NOMO-1 treated with dmso at 0.1 percent for 144 hours (cell line): ENCODE results near the gene WDR77.

Source experiments
- DNase-seq: peaks from one replicate; lab custom pipeline; 2025; ENCODE audit not compliant: unreplicated experiment; lab: John Stamatoyannopoulos, UW

Gene WDR77

DNA sequence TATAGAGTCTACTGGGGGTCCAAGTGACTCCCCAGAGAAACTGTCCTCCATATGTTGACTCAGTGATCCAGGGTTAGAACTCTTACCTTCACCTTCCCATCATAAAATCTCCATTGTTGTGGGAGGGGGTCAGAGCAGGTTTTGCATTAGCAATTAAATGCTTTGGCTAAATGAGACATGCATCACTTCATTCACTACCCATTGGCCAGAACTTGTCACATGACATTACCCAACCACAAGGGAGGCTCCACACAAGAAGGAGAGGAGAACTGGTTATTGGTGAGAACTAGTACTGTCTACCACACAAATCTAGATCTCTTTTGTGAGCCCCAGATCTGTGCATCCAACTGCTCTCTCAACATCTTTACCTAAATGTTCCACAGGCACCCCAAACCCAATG lies 20.5 kb upstream of the WDR77 start:
- no peak for DNase-seq

DNA sequence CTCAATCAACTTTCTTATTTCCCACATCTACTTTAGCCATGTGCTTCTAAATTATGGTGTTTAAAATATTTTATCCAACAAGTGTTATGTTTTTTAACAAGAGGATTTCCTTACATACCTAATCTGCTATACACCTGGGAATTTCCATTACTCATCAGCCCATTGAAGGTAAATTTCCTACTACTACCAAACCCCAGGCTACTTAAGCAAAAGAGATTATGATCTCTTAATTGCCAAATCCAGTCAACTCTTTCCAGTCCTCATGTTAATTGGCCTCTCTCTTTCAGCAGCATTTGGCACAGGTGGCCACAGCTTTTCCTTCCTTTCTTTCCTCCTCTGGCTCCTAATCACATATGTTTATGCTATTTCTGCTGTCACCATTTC lies 19.7 kb upstream of the WDR77 start:
- no peak for DNase-seq

DNA sequence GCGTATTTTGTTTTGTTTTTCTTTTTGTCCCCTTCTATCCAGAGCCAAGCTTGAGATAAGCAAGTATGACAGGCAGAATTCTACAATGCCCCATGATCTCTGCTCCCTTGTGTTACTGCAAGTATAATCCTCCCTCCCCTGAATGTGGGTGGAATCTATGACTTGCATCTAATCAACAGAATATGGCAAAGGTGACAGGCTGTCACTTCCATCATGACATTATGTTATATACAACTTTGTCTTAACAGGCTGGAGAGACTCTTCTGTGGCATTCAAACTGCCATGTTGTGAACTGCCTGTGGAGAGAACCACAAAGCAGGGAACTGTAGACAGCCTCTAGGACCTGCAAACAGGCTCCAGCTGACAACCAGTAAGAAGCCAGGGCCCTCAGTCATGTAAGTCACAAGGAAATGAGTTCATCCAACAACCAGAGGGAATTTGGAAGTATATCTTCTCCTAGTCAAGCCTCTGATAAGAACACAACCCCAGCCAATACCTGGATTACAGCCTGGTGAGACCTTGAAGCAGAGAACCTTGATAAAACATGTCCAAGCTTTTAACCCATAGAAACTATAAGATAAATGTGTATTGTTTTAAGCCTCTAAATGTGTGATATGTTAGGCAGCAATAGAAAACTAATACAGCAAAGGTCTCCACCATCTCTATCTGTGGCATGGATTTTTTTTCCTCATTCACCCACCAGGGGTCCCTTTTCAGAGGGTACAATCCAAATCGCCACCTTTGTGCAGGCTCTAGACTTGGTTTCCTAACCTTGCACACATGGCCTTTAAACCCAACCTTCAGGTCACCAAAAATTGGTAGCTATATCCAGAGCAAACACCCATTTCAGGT lies 19.0 kb upstream of the WDR77 start:
- DNase-seq: no peak

DNA sequence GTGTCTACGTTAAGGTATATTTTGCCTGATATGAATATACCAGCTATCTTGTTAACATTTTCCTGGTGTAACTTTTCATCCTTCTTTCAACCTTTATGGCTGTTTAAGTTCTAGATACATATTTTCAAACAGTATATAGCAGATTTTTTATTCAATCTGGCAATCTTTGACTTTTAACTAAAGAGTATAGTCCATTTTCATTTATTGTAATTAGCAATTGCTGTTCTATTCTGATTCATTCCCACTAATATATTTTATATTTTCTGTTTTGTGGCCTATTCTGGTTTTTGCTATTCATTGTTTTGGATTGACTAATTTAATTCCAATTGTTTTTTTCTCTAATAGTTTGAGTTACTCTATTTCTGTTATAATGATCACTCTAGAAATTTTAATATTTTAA lies 17.4 kb upstream of the WDR77 start:
- DNase-seq: no peak

DNA sequence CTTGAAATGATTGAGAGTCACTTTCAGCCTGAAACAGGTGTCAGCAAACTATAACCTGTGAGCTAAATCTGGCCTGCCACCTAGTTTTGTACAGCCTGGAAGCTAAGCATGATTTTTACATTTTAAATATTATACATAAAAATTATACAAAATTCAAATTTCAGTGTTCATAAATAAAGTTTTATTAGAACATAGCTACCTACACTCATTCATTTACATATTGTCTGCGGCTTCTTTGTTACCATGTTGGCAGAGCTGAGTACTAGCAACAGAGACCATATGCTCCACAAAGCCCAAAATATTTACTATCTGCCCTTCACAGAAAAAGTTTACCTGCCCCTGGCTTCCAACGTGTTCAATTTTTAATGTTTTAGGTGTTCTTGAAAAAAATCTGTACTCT lies 16.7 kb upstream of the WDR77 start:
- DNase-seq: no peak

DNA sequence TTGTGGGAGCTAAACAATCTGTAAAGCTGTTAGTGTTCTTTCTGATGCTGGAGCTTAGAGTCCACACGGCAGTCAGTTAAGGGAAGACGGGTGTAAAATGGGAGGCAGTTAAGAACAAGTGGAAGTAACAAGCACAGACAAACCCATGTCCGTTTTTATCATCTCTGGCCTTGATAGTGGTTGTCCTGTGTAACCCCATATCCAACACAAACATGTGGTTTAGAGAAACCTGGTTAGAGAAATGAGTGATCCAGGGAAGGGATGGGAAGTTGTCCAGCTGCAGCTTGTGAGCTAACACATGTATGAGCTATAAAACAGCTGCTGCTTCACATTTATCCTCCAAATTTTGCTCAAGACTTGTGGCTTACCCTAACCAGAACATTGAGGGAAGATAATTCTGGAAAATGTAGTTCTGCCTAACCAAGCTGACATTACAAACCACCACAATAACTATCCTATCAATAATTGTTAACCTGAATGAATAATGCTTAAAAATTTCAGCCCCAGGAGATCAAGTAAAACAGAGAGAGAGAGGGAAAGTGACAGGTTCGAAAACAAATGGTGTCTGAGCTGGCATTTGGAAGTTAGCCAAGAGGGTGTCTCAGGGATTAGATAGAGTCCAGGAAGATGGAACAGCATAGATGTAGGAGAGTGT lies 14.1 kb upstream of the WDR77 start:
- DNase-seq: no peak

DNA sequence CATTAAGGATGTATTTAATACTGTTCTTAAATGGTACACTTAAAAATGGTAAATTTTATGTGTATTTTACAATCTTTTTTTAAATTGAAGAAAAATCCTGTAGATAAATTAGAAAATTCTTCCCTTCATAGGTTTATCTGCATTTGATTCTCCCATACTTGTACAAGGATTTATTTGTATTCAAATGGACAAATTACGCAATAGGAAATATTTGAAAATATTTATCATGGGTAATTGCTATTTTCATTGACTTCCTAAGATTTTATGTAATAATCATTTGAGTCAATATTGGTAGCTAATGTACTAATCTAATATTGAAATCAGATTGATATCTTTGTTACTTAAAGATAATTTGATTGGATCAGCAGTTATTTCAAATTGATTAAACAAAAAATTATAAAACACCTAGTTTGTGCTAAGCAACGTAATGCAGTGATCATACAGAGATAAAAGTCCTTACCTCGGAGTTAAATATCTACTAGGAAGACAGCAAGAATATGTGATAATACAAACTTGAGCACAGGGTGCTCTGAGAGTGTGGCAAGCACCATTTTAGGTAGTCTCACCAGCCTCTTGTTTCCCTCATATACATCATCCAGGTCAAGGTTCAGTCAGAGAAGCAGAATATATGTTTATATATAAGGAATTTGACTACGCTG lies 13.4 kb upstream of the WDR77 start:
- DNase-seq: no peak

DNA sequence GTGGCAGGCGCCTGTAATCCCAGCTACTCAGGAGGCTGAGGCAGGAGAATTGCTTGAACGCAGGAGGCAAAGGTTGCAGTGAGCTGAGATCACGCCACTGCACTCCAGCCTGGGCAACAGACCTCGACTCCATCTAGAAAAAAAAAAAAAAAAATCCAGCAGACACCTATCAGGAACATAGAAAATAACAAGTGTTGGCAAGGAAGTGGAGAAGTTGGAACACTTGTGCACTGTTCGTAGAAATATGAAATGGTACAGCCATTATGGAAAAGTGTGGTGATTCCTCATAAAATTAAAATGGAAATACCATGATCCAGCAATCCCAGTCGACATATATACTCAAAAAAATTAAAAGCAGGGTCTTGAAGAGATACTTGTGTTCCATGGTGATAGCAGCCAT lies 12.7 kb upstream of the WDR77 start:
- no peak for DNase-seq

DNA sequence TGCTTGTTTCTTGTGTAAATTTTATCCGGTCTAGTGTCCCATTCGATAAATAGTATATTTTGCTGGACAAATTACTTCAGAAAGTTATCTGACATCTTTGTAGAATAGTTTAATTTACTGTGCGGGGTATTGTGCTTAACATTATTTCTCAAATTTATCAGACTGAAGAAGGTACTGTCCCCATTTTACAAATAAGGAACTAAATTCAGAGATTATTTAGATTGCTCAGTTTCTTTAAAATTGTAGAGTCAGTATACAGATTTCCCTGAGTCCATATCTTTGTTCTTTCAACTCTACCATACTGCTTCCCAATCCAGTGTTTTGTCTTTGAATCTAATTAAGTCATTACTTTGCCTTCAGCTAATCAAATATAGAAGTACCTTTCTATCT lies 6.6 kb upstream of the WDR77 start:
- DNase-seq: no peak

DNA sequence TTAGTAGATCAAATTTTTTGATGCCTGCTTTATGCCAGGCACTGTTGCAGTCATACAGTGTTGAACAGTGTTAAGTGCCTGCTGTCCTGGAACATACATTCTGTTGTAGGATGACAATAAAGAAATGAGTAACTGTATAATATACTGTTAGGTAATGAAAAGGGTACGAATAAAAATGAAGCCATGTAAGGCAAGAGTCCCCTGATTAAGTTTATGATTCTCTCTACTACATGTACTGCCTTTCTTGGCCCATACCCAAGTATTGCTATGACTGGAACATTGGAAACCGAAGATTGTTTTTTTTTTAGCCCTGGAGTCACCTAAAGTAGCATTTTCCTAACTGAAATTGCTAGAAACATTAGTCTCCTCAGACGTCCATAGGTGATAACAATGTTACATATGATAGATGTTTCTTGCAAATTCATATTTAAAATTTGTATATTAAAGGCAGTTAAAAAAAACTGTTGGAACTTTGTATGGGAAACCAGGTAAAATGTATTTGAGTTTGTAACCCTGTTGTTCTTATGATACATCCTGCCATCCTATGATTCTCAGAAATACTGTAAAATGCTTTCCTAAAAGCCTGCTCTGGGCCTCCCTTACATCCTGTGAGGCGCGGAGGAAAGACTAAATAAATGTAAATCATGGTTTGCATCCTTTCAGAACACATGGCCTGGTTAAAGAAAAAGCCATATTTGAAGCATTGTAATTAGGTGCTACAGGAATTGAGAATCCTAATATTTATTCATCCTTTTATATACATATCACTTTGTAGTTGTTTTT lies 6.0 kb upstream of the WDR77 start:
- no peak for DNase-seq

DNA sequence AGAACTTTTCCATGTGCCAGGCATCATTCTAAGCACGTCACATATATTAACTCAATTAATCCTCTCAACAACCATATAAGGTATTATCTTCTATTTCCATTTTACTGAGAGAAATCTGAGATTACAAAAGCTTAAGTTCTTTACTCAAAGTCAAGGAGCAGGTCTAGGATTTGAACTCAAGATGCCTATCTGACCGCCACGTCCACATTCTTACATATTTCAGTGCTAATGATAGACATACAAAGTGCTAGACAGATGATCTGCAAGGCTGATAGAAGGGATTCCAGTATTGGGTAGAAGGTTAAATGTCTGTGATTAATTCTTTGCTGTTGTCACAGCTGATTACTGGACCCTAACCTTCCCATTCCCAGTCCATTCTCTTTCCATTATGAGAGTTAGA lies 4.7 kb upstream of the WDR77 start:
- DNase-seq: no peak

DNA sequence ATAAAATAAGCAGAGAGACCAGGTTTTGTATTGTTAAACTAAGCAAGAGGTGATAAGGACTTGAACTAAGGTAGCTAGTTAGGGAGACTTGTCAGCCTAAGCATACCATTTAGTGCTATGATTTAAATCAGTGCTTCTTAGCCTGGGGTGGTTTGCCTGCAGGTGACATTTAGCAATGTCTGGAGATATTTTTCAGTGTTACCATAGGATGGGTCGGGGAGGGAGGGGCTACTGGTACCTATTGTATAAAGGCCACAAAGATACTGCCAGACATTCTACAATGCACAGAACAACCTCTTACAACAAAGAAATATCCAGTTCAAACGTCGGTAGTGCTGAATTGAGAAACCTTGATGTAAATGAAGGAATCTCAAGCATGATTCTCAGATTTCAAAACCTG lies 3.5 kb upstream of the WDR77 start:
- no peak for DNase-seq

DNA sequence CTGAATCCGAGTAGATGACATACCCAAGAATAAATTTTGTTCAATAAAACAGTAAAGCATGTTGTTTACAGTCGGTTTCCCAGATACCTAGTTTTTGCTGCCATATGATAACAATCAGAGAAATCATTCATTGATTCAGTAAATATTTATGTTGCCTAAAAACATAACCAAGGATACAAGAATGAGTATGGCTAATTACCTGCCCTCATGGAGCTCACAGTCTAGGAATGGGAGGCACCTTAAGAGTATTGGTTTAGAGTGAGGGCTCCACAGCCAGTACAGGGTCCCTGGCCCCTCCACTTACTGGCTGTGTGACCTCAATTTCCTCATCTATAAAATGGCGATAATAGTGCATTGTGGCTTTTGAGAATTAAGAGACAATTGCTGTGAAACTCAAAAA lies 1.1 kb upstream of the WDR77 start:
- no peak for DNase-seq

DNA sequence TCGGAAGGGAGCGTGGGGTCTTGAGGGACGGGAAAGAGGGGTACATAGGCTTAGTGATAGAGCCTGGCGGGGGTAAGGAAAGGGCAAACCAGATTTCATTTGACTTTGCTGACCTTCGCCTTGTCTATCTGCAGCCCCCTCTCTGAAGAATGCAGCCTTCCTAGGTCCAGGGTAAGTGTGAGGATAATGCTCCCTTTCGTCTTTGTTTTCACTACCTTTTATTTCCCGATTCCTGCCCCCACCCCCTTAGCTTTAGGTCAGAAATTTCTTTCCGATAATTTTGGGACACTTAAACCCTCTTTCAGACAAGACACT lies 604 bp upstream of the WDR77 start:
- no peak for DNase-seq

DNA sequence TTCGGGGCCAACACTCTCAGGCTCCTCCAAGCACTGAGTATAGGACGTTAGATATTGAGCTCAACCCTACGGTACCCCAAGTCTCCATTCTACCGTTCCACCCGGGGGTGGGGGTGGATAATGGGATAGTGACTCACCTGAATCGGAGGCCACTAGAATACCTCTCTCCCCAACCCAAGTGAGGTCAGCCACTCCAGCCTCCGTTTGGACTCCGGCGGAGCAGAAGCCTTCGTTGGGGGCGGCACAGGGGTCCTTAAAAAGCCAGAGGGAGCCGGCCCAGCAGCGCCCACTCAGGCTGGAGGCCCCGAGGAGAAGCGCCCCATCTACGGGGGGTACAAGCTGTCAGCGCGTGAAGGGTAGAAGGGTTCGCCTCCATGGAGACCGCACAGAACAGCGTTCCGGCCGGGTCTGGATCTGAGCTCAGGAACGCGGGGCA lies 556 bp downstream of the WDR77 start:
- DNase-seq: no peak

DNA sequence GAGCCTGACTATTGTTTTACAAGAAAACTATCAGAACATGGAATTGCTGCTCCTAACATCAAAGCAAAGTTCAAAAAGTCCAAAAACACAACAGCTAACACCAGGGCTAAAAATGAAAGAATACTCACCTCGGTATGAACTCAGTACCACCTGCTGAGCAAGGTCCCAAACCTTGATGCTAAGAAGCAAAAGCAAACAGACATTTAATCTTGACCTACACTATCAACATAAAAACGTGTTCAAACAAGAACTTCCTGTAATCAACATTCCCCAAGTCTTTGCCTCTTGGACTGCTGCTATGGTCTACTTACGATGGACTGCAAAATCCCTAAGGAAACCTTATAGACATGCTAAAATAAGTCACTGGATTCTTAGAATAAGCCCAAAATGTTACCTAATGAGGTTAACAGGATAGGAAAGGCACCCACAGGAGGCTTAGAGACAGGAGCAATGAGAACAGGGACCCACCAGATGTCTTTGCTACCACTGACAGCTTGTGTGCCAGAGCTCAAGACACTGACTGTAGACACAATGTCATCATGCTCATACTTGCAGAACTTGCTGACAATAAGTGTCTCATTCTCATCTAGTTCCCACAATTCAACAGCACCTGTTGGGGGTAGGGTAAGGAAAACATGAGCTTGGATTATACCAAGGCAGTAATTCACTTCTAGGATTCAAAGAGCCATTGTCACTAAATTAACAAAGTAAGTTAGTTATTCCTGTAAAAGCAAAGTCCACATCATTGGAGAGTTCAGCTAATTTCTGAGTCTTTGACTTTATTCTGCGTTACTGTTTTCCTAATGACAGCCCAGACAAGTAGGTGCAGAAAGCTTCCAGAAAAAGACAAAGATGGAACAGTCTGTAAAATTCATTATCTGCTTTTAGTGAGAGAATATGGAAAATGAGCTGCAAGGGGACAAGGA lies 1.8 kb downstream of the WDR77 start:
- no peak for DNase-seq

DNA sequence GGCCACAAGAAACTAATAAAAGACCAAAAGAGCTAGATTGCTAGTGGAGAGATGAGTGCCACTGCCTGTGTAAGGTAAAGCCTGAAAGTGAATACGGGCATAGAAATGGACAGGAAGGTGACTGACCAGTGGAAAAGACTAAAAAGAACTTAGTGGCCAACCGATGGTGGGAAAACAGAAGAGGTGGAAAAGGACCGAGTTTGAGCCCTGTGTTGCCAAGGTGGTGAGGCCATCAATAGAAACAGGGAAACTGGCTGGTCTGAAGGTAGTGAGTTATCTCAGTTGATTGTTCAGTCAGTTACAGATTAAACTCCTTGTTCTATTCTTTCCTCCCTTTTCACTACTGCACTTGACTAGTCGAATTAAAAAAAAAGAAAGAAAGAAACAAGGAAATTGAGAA lies 2.5 kb downstream of the WDR77 start:
- no peak for DNase-seq

DNA sequence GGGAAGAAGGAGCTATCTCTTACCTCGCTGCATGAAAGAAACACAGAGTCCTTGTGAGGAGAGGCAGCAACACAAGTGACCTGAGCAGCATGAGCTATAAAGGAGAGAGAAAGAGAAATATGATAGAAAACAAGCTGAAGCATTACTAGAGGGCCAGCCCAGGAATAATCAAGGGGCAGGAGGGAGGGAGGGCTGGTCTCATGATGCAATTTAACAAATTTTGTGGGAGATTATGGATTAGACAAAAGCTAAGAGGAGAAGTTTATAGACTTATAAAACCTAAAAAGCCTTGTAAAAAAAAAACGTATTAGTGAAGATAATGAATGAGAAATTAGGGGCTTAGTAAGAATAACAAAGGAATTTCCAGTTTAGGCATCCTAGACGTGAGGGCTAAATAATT lies 5.0 kb downstream of the WDR77 start:
- no peak for DNase-seq

DNA sequence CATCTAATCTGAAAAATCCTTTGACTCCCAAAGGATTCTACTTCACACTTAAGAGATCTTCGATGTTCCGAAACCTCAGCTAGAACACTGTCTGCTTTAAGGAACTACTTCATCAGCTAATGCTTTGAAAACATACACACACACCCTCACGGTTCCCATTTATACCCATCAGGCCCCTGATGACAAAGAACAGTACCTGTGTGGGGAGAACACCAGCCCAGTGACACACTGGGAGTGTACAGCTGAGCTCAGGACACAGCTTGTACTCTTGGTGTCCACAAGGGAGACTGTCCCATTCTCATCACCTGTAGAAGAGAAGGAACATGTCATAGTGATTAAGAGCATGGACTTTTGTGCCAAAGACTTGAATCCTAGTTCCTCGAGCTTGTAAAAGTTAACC lies 6.6 kb downstream of the WDR77 start:
- no peak for DNase-seq

DNA sequence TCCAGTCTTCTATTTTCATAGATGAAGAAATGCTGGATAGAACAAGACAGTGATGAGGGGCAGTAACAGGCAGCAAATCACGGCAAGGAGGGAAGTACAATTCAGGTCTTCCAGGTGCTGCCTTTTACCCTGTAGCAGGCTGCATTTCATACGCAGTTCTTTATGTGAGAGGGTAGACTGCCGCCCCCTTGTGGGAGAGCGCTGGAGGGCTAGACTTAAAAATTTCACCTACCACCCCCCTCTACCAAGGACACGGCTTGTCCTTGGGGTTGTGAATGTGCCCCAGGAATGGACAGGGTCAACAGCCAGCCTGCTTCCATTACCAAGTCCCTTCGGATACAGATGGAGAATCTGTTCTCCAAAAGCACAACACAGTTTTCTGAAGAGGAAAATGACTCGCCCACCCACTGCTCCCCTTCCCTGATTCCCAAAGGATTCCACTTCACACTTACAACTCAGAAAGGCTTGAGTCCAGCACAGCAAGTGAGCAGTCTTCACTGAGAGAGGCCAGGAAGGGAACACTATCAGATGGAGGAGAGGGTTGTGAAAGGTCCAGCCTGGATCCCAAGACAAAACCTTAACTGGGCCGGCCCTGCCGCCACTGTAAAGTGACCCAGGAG lies 7.4 kb downstream of the WDR77 start:
- no peak for DNase-seq
